H1 (cell line): Measurements from ENCODE around the gene ANGPTL2. TPM values are rescaled to one million over a fixed set of nuclear protein-coding genes. Genes with fewer than 3 reads are reported as not detected.

Experiments
- CTCF ChIA-PET: fragments of 300-600 bp; sonication (Branson Sonifier 250); formaldehyde crosslinking; loops from one replicate; lab custom pipeline; 2021; ENCODE audit not compliant: partially characterized antibody; lab: Charles Lee
- POLR2A ChIA-PET: fragments of 300-600 bp; sonication (Branson Sonifier 250); formaldehyde crosslinking; loops from one replicate; lab custom pipeline; 2021; ENCODE audit warnings: inconsistent platforms; ENCODE audit not compliant: partially characterized antibody; lab: Charles Lee
- DNase-seq, 2 experiments: peaks; one replicate each; pipeline versions ENCODE4 v3.0.0 to v3.0.0-alpha.2; 2010 to 2022; ENCODE audit warnings: low spot score in 2 of 2, low read depth in 1 of 2, mixed read lengths in 1 of 2
- FAIRE-seq: peaks from 2 replicates; lab custom pipeline; 2011; peaks lifted over from hg19 to GRCh38; lab: Jason Lieb, UNC
- H2AFZ ChIP-seq: 2 replicates; pipeline ENCODE4 v1.8.1; 2012; ENCODE audit warnings: low read length, inconsistent platforms
- H2AK5ac ChIP-seq: 2 replicates; pipeline ENCODE4 v1.6.1; 2013; ENCODE audit warnings: low read depth, low read length
- H2BK120ac ChIP-seq: replicated peaks from 2 replicates; pipeline ENCODE3; 2013; ENCODE audit warnings: low read depth, low read length, inconsistent platforms
- H2BK12ac ChIP-seq: 2 replicates; pipeline ENCODE4 v1.6.1; 2013; ENCODE audit warnings: low read depth, low read length
- H2BK15ac ChIP-seq: 2 replicates; pipeline ENCODE4 v1.6.1; 2013; ENCODE audit warnings: low read length
- H2BK20ac ChIP-seq: 2 replicates; pipeline ENCODE4 v1.6.1; 2013; ENCODE audit warnings: low read length
- H2BK5ac ChIP-seq: 2 replicates; pipeline ENCODE4 v1.6.1; 2013; ENCODE audit warnings: low read depth, low read length
- H3K14ac ChIP-seq: 2 replicates; pipeline ENCODE4 v1.6.1; 2013; ENCODE audit warnings: inconsistent platforms; ENCODE audit not compliant: insufficient read length
- H3K18ac ChIP-seq: 2 replicates; pipeline ENCODE4 v1.6.1; 2013; ENCODE audit warnings: low read length; ENCODE audit errors: extremely low read depth
- H3K23ac ChIP-seq: 2 replicates; pipeline ENCODE4 v1.6.1; 2013; ENCODE audit warnings: inconsistent platforms; ENCODE audit not compliant: insufficient read length
- H3K23me2 ChIP-seq: 2 replicates; pipeline ENCODE4 v1.6.1; 2013; ENCODE audit warnings: low read depth, low read length
- H3K27ac ChIP-seq: 2 replicates; pipeline ENCODE4 v1.6.1; 2011; ENCODE audit warnings: low read depth, low read length, inconsistent platforms
- H3K27me3 ChIP-seq, 4 experiments: replicated peaks in 1 of 4; 1 replicate in 1 of 4; 2 replicates in 3 of 4; pipeline versions ENCODE4 v1.6.1 to v1.8.1; 2011 to 2013; ENCODE audit warnings: low read length in 3 of 4, mild to moderate bottlenecking in 3 of 4, inconsistent platforms in 2 of 4, mixed read lengths in 2 of 4, moderate library complexity in 1 of 4; ENCODE audit not compliant: control insufficient read depth in 3 of 4, insufficient read depth in 3 of 4; ENCODE audit errors: extremely low read depth in 1 of 4
- H3K36me3 ChIP-seq, 4 experiments: 2 replicates each; pipeline versions ENCODE4 v1.6.1 to v1.8.1; 2011 to 2013; ENCODE audit warnings: mild to moderate bottlenecking in 4 of 4, low read length in 3 of 4, moderate library complexity in 2 of 4, control low read depth in 1 of 4, inconsistent platforms in 1 of 4; ENCODE audit not compliant: insufficient read depth in 4 of 4, control insufficient read depth in 2 of 4
- H3K4ac ChIP-seq: replicated peaks from 2 replicates; pipeline ENCODE3; 2013; ENCODE audit warnings: low read length, low read depth, mixed read lengths, inconsistent platforms; ENCODE audit not compliant: insufficient read length
- H3K4me1 ChIP-seq, 4 experiments: replicated peaks in 1 of 4; 1 replicate in 1 of 4; 2 replicates in 3 of 4; pipeline versions ENCODE4 v1.6.1 to v1.8.1; 2011 to 2013; ENCODE audit warnings: low read length in 3 of 4, inconsistent platforms in 2 of 4, mixed read lengths in 1 of 4; ENCODE audit not compliant: insufficient read depth in 4 of 4, control insufficient read depth in 3 of 4
- H3K4me2 ChIP-seq, 2 experiments: 2 replicates each; pipeline versions ENCODE4 v1.6.1 to v1.8.1; 2011 to 2013; ENCODE audit warnings: low read depth in 2 of 2, low read length in 2 of 2, control low read depth in 1 of 2, inconsistent platforms in 1 of 2, mild to moderate bottlenecking in 1 of 2; ENCODE audit not compliant: insufficient read depth in 1 of 2
- H3K4me3 ChIP-seq, 4 experiments: fragments of 200-600, 300-600 bp in 1 of 4; sonication (generic), shearing (Covaris generic), sonication (Bioruptor Twin) in 1 of 4; 2 replicates each; pipeline versions ENCODE4 v1.5.1 to v1.8.1; 2011 to 2016; ENCODE audit warnings: low read length in 4 of 4, low read depth in 3 of 4, control low read depth in 2 of 4, inconsistent platforms in 2 of 4, mild to moderate bottlenecking in 2 of 4, mixed read lengths in 1 of 4, moderate library complexity in 1 of 4; ENCODE audit not compliant: insufficient read depth in 2 of 4; ENCODE audit errors: extremely low read depth in 1 of 4
- H3K56ac ChIP-seq: replicated peaks from 2 replicates; pipeline ENCODE3; 2013; ENCODE audit warnings: low read depth, mild to moderate bottlenecking, mixed read lengths, low read length, inconsistent platforms; ENCODE audit not compliant: insufficient read length
- H3K79me1 ChIP-seq: 2 replicates; pipeline ENCODE4 v1.6.1; 2013; ENCODE audit warnings: low read depth, low read length, control low read depth
- H3K79me2 ChIP-seq, 2 experiments: 2 replicates each; pipeline versions ENCODE4 v1.6.1 to v1.8.1; 2012 to 2013; ENCODE audit warnings: low read length in 2 of 2, mild to moderate bottlenecking in 2 of 2, inconsistent platforms in 1 of 2; ENCODE audit not compliant: insufficient read depth in 2 of 2, control insufficient read depth in 1 of 2
- H3K9ac ChIP-seq, 4 experiments: replicated peaks in 1 of 4; 1 replicate in 1 of 4; 2 replicates in 3 of 4; pipeline versions ENCODE4 v1.6.1 to v1.8.1; 2011 to 2013; ENCODE audit warnings: low read depth in 3 of 4, low read length in 3 of 4, control low read depth in 2 of 4, mild to moderate bottlenecking in 2 of 4, moderate library complexity in 2 of 4, inconsistent platforms in 1 of 4; ENCODE audit errors: extremely low read depth in 1 of 4
- H3K9me3 ChIP-seq, 2 experiments: 2 replicates each; pipeline versions ENCODE4 v1.6.1 to v1.8.1; 2012 to 2013; ENCODE audit warnings: mild to moderate bottlenecking in 2 of 2, moderate library complexity in 2 of 2, control low read depth in 1 of 2, inconsistent platforms in 1 of 2, low read depth in 1 of 2, low read length in 1 of 2, mixed read lengths in 1 of 2; ENCODE audit not compliant: insufficient read depth in 2 of 2
- H4K20me1 ChIP-seq, 2 experiments: replicated peaks in 1 of 2; 2 replicates each; pipeline versions ENCODE3 to v1.8.1; 2011 to 2013; ENCODE audit warnings: inconsistent platforms in 2 of 2, low read length in 2 of 2, mild to moderate bottlenecking in 1 of 2; ENCODE audit not compliant: insufficient read depth in 2 of 2, control insufficient read depth in 1 of 2
- H4K5ac ChIP-seq: 2 replicates; pipeline ENCODE4 v1.6.1; 2013; ENCODE audit warnings: low read length, low read depth, mixed read lengths, inconsistent platforms; ENCODE audit not compliant: insufficient read length
- H4K8ac ChIP-seq: 2 replicates; pipeline ENCODE4 v1.8.0; 2013; ENCODE audit warnings: mild to moderate bottlenecking, moderate library complexity, low read length, inconsistent platforms; ENCODE audit not compliant: insufficient read depth; ENCODE audit errors: extremely low read depth
- H4K91ac ChIP-seq: replicated peaks from 2 replicates; pipeline ENCODE3; 2013; ENCODE audit warnings: low read length, mixed read lengths, inconsistent platforms; ENCODE audit not compliant: insufficient read length
- EGR1 ChIP-seq: IDR thresholded peaks from 2 replicates; pipeline ENCODE4 v1.6.1; 2011; ENCODE audit warnings: low read depth, low read length, borderline replicate concordance
- RBBP5 ChIP-seq: IDR thresholded peaks from 2 replicates; pipeline ENCODE4 v1.7.1; 2012; ENCODE audit warnings: low read depth, mild to moderate bottlenecking, inconsistent platforms, low read length, moderate library complexity, borderline replicate concordance
- WGBS, 2 experiments: shearing (Covaris generic) in 1 of 2; methylation state at CpG; one replicate each; pipeline versions ENCODE4 v1.1.6 to v1.1.7; 2013 to 2015; ENCODE audit warnings: low lambda C conversion rate in 2 of 2, mixed read lengths in 2 of 2, inconsistent platforms in 1 of 2, low coverage in 1 of 2, missing lambda C conversion rate in 1 of 2; ENCODE audit not compliant: insufficient replicate concordance in 2 of 2, insufficient coverage in 1 of 2, insufficient read length in 1 of 2; ENCODE audit errors: extremely low coverage in 1 of 2, missing lambda C conversion rate in 1 of 2; 5-methylcytosine and 5-hydroxymethylcytosine counted together
- polyA plus RNA-seq, 7 experiments: library from polyadenylated mRNA; depleted of rRNA in 3 of 7; stranded (reverse) in 5 of 7; unstranded in 2 of 7; fragments of >200 nt in 5 of 7; fragments of 200-250 nt in 2 of 7; gene quantifications; 1 replicate in 5 of 7; 2 replicates in 1 of 7; 4 replicates in 1 of 7; pipeline versions ENCODE4 v1.2.1 to v1.2.3, GENCODE V29; 2011 to 2013; ENCODE audit warnings: missing spikeins in 2 of 7, mixed read lengths in 2 of 7
- total RNA-seq: library from RNA; stranded (reverse); fragmentation: NEBNext Ultra II Directional; extraction: Animal tissue kit (Norgen Biotek cat#: 25700); gene quantifications from 2 replicates; pipeline ENCODE4 v1.2.1, GENCODE V29; 2021

Gene ANGPTL2
- total and polyA plus RNA-seq, 2 of the 8 experiments (the other 6 are each of a cell fraction or from before 2014, with no cell fraction given) = 9.0 to 10.6 TPM

DNA sequence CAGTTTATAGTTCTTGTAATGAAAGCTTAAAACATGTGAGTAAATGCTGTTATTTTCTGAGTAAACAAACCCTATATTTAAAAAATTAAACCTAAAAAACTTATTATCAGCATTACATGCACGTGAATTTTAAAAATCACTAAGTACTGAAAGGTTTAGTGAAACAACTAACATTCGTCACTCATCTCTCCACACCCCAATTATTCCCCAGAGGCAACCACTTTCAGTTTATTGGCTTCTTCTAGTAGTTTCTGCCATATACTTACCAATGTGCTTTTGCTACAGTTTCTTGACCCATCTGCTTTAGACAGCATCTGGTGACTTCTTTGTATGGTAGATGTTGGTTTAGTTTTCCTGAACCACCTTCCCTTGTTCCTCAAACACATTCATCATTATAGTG is 58.1 kb downstream of the ANGPTL2 start:
- no peak overlapping the region for H2BK20ac ChIP-seq
- H4K8ac ChIP-seq = no peak overlapping the region
- H3K4me2 ChIP-seq = no peak overlapping the region
- H3K79me2 ChIP-seq = no peaks in the 10 kb centered on the region
- H3K27me3 ChIP-seq = no peaks in the 10 kb centered on the region
- POLR2A ChIA-PET = no interaction called here
- H2BK120ac ChIP-seq = no peak overlapping the region
- no peak overlapping the region for H4K5ac ChIP-seq
- FAIRE-seq = no peak
- H3K27ac ChIP-seq = no peak overlapping the region
- H2AK5ac ChIP-seq = no peak overlapping the region
- no peak overlapping the region for H2AFZ ChIP-seq
- no peak overlapping the region for H3K56ac ChIP-seq
- no peak overlapping the region for H2BK5ac ChIP-seq
- TF ChIP-seq EGR1 = no peak
- no peak for TF ChIP-seq RBBP5
- TF ChIP-seq, all 59 proteins: peak for 0
- CTCF ChIA-PET = interaction anchor here (1.4 to 2.0 kb wide), 2 partner anchors 10 to 136 kb away, joined by 5 to 6 read pairs; no protein-coding TSS in a partner anchor
- Histone ChIP-seq H3K4ac (no peak overlapping the region), H3K79me1 (no peaks in the 10 kb centered on the region), H3K14ac (no peak overlapping the region), H4K20me1 (peaks cover 0 to 3% of the 10 kb centered on the region in 2 experiments), H3K23me2 (no peaks in the 10 kb centered on the region), H3K4me1 (peaks cover 0 to 5% (median 0%) of the 10 kb centered on the region in 4 experiments; a peak in 3 of 7 replicates), H4K91ac (no peak overlapping the region), H2BK15ac (no peak overlapping the region), H3K9ac (no peak overlapping the region), H3K9me3 (no peaks in the 10 kb centered on the region), H3K4me3 (no peak overlapping the region), H3K36me3 (no peaks in the 10 kb centered on the region; a peak in 1 of 8 replicates), H2BK12ac (no peak overlapping the region), H3K18ac (no peak overlapping the region), H3K23ac (no peak overlapping the region)
- 88% methylated on average over 2 of the region's 2 CpGs; no CpG with 5 or more reads in 1 of the 2 experiments for WGBS, 2 experiments
- no peak for DNase-seq
